Measurements from ENCODE around the gene SLC22A1. TPM values are rescaled to one million over a fixed set of nuclear protein-coding genes. Genes with fewer than 3 reads are reported as not detected.

The SLC22A1 gene
- total RNA-seq, 1 donor from 2014 or later = 1.5 TPM

DNA sequence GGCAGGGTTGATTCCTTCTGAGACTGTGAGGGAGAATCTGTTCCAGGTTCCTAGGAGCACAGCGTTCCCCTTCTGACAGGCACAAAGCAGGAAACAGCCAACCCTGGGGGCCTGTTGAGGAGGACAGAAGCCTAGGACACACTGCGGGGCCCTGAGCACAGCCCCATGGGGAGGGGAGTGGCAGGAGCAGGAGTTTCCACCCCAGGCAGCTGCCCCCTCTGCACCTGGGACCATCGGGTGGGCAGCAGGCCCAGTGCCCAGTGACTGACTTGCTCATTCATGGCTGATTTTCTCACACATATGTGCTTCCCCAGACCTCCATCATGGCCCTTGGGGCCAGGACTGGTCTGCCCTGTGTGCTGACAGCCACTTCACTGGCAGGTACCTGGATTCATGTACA, 6.2 kb upstream of the SLC22A1 start:
- Mint-ChIP-seq H3K27me3 (ENCODE audit: unreplicated experiment) (no peaks in the 10 kb centered on the region), H3K4me1 (ENCODE audit: unreplicated experiment) (peaks cover 12% of the 10 kb centered on the region), H3K4me3 (ENCODE audit: unreplicated experiment) (no peak overlapping the region), H3K27ac (ENCODE audit: unreplicated experiment) (no peak overlapping the region), H3K9me3 (ENCODE audit: unreplicated experiment) (no peaks in the 10 kb centered on the region), H3K36me3 (ENCODE audit: unreplicated experiment) (peaks cover 16% of the 10 kb centered on the region)
- TF ChIP-seq, protein P1, sequence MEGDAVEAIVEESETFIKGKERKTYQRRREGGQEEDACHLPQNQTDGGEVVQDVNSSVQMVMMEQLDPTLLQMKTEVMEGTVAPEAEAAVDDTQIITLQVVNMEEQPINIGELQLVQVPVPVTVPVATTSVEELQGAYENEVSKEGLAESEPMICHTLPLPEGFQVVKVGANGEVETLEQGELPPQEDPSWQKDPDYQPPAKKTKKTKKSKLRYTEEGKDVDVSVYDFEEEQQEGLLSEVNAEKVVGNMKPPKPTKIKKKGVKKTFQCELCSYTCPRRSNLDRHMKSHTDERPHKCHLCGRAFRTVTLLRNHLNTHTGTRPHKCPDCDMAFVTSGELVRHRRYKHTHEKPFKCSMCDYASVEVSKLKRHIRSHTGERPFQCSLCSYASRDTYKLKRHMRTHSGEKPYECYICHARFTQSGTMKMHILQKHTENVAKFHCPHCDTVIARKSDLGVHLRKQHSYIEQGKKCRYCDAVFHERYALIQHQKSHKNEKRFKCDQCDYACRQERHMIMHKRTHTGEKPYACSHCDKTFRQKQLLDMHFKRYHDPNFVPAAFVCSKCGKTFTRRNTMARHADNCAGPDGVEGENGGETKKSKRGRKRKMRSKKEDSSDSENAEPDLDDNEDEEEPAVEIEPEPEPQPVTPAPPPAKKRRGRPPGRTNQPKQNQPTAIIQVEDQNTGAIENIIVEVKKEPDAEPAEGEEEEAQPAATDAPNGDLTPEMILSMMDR (IDR thresholded peaks at IDR 0.05) = no peak
- no peak for DNase-seq (ENCODE audit: extremely low spot score, unreplicated experiment)

- Mint-ChIP-seq H3K4me1 (ENCODE audit: unreplicated experiment) (peaks cover 14% of the 10 kb centered on the region), H3K4me3 (ENCODE audit: unreplicated experiment) (no peak overlapping the region), H3K9me3 (ENCODE audit: unreplicated experiment) (no peaks in the 10 kb centered on the region), H3K27me3 (ENCODE audit: unreplicated experiment) (no peaks in the 10 kb centered on the region), H3K27ac (ENCODE audit: unreplicated experiment) (no peak overlapping the region), H3K36me3 (ENCODE audit: unreplicated experiment) (peaks cover 15% of the 10 kb centered on the region)
- TF ChIP-seq, protein P1 (IDR thresholded peaks at IDR 0.05) = no peak
- DNase-seq (ENCODE audit: extremely low spot score, unreplicated experiment) = no peak
Observed at GRCh38 chr6:160116411-160116810, 5.2 kb upstream of the SLC22A1 start.

- peaks cover 14% of the 10 kb centered on the region for H3K4me1 Mint-ChIP-seq (ENCODE audit: unreplicated experiment)
- no peak for DNase-seq (ENCODE audit: extremely low spot score, unreplicated experiment)
- no peak overlapping the region for H3K4me3 Mint-ChIP-seq (ENCODE audit: unreplicated experiment)
- H3K27me3 Mint-ChIP-seq (ENCODE audit: unreplicated experiment) = no peaks in the 10 kb centered on the region
- TF ChIP-seq, protein P1 (IDR thresholded peaks at IDR 0.05) = no peak
- peaks cover 20% of the 10 kb centered on the region for H3K36me3 Mint-ChIP-seq (ENCODE audit: unreplicated experiment)
- H3K9me3 Mint-ChIP-seq (ENCODE audit: unreplicated experiment) = no peaks in the 10 kb centered on the region
- no peak overlapping the region for H3K27ac Mint-ChIP-seq (ENCODE audit: unreplicated experiment)
Observed at GRCh38 chr6:160117137-160117536, 4.5 kb upstream of the SLC22A1 start.

DNA sequence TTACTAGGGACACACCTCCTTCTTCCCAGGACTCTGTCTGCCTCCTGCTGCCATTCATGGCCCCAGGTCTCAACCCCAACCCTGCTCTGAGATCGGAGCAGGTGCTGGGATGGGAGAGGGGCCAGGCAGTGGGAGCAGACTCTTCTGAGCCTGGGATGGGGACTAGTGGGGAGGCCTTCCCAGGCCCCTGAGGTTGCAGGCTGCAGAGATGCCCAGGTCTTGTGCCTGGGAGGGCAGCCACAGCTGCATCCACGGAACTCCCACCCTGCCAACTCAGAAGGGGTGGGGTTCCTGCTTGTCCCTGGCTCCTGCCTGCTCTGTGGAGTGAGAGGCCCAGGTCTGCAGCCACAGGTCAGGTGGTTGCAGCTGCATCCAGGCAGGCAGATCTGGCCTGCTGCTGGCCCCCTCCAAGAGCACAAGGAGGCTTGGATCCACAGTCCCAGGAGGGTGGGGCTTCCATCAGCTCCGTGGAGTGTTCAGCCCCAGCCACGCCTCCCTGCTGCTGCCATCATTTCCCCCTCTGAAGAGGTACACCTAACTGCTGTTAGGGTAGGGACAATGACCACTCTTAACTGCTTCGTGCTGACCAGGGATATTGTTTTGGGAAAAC, 2.9 kb upstream of the SLC22A1 start:
- no peak overlapping the region for H3K27ac Mint-ChIP-seq (ENCODE audit: unreplicated experiment)
- TF ChIP-seq, protein P1 (IDR thresholded peaks at IDR 0.05) = no peak
- H3K9me3 Mint-ChIP-seq (ENCODE audit: unreplicated experiment) = no peaks in the 10 kb centered on the region
- H3K4me1 Mint-ChIP-seq (ENCODE audit: unreplicated experiment) = peaks cover 14% of the 10 kb centered on the region
- no peak for DNase-seq (ENCODE audit: extremely low spot score, unreplicated experiment)
- H3K36me3 Mint-ChIP-seq (ENCODE audit: unreplicated experiment) = peaks cover 17% of the 10 kb centered on the region
- H3K4me3 Mint-ChIP-seq (ENCODE audit: unreplicated experiment) = no peak overlapping the region
- no peaks in the 10 kb centered on the region for H3K27me3 Mint-ChIP-seq (ENCODE audit: unreplicated experiment)

GRCh38 chr6:160120087-160120486, 1.5 kb upstream of the SLC22A1 start:
- no peaks in the 10 kb centered on the region for H3K9me3 Mint-ChIP-seq (ENCODE audit: unreplicated experiment)
- DNase-seq (ENCODE audit: extremely low spot score, unreplicated experiment) = no peak
- H3K4me1 Mint-ChIP-seq (ENCODE audit: unreplicated experiment) = peaks cover 14% of the 10 kb centered on the region
- H3K4me3 Mint-ChIP-seq (ENCODE audit: unreplicated experiment) = no peak overlapping the region
- H3K27me3 Mint-ChIP-seq (ENCODE audit: unreplicated experiment) = no peaks in the 10 kb centered on the region
- peak overlapping the region; percentile 56 for H3K27ac Mint-ChIP-seq (ENCODE audit: unreplicated experiment)
- H3K36me3 Mint-ChIP-seq (ENCODE audit: unreplicated experiment) = peaks cover 21% of the 10 kb centered on the region
- TF ChIP-seq, protein P1 (IDR thresholded peaks at IDR 0.05) = no peak

Measured in osteocyte (in vitro differentiated cells).